A673 (cell line): ENCODE measurements around the gene EML1. TPM values are rescaled to one million over a fixed set of nuclear protein-coding genes. Genes with fewer than 3 reads are reported as not detected.

Source experiments
- BruUV-seq: library from RNA; stranded (reverse); fragments of 400-500 nt; replicated peaks from 2 replicates; lab custom pipeline; 2021; lab: Mats Ljungman, UMichigan
- CTCF ChIA-PET: fragments of 300-600 bp; sonication (Branson Sonifier 250); formaldehyde crosslinking; loops from one replicate; lab custom pipeline; 2022; ENCODE audit warnings: antibody characterized with exemption; lab: Charles Lee
- POLR2A ChIA-PET: fragments of 300-600 bp; sonication (Branson Sonifier 250); formaldehyde crosslinking; loops from one replicate; lab custom pipeline; 2022; ENCODE audit warnings: antibody characterized with exemption; ENCODE audit not compliant: low non-redundant PET; lab: Charles Lee
- DNase-seq: peaks from one replicate; pipeline ENCODE4 v3.0.0-alpha.2; 2015; ENCODE audit warnings: low spot score
- H3K27ac ChIP-seq: fragments of 200-600 bp; sonication (generic); 2 replicates; pipeline ENCODE4 v1.5.1; 2016; ENCODE audit warnings: mixed run types, low read depth, mild to moderate bottlenecking, mixed read lengths, antibody characterized with exemption, low read length; ENCODE audit not compliant: poor library complexity, severe bottlenecking
- H3K27me3 ChIP-seq: fragments of 200-600 bp; sonication (generic); replicated peaks from 2 replicates; pipeline ENCODE4 v1.6.1; 2017; ENCODE audit warnings: mixed run types, low read depth, mild to moderate bottlenecking, mixed read lengths, antibody characterized with exemption, low read length; ENCODE audit not compliant: insufficient read depth, poor library complexity
- H3K36me3 ChIP-seq: fragments of 200-600 bp; sonication (generic); 2 replicates; pipeline ENCODE4 v1.6.1; 2016; ENCODE audit warnings: mixed run types, mild to moderate bottlenecking, mixed read lengths, antibody characterized with exemption, low read length; ENCODE audit not compliant: insufficient read depth, poor library complexity, severe bottlenecking
- H3K4me1 ChIP-seq: fragments of 200-600 bp; sonication (generic); 2 replicates; pipeline ENCODE4 v1.6.1; 2017; ENCODE audit warnings: mixed run types, mild to moderate bottlenecking, mixed read lengths, antibody characterized with exemption, low read length; ENCODE audit not compliant: insufficient read depth, poor library complexity, severe bottlenecking
- H3K4me3 ChIP-seq: fragments of 200-600 bp; sonication (generic); 2 replicates; pipeline ENCODE4 v1.5.1; 2016; ENCODE audit warnings: low read depth, mixed run types, mild to moderate bottlenecking, mixed read lengths, low read length; ENCODE audit not compliant: poor library complexity, severe bottlenecking
- H3K9me3 ChIP-seq: fragments of 200-600 bp; sonication (generic); 2 replicates; pipeline ENCODE4 v1.6.1; 2016; ENCODE audit warnings: mixed run types, low read depth, mild to moderate bottlenecking, mixed read lengths, antibody characterized with exemption, low read length; ENCODE audit not compliant: poor library complexity, severe bottlenecking
- EZH2 ChIP-seq: fragments of 200-600 bp; sonication (generic); IDR thresholded peaks from 2 replicates; pipeline ENCODE4 v1.6.1; 2017; ENCODE audit warnings: borderline replicate concordance, low read depth, mild to moderate bottlenecking, mixed read lengths, antibody characterized with exemption, low read length; ENCODE audit not compliant: poor library complexity, severe bottlenecking
- intact Hi-C: fragments of 100-400 bp; cut with micrococcal nuclease; formaldehyde crosslinking; loops from one replicate; pipeline ENCODE4 v1.10.0; 2022; ENCODE audit not compliant: unreplicated experiment
- total RNA-seq: library from RNA; stranded (reverse); gene quantifications from 2 replicates; pipeline ENCODE4 v1.2.3, GENCODE V29; 2021
- TF ChIP-seq, protein P1 (sequence below): fragments of 300-800, 200-600 bp; sonication (generic); conservative IDR thresholded peaks from 2 replicates; pipeline ENCODE4 v1.5.1; 2017; ENCODE audit warnings: low read depth, mild to moderate bottlenecking, antibody characterized with exemption, low read length, moderate library complexity, mixed read lengths

Gene EML1
- total RNA-seq, 1 experiment from 2014 or later, result 34.1 TPM

DNA sequence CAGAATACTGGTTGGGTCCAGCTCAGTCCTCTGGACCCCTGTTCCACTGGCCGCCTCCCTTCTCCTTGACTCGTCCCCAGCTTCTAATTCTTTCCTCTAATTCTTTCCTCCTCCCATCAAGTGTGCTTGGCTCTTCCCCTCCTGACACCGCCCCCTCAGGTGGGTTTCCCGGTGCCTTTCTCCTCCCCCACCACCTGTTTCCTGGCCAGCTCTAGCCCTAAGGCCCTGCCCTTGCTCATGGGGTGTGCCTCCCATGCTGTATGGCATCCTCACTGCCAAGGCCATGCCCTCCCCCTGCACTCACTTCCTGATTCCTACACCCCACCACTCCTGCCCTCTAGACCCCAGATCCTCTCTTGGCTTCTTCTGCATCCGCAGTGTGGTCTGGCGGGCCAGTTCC lies 12.1 kb upstream of the EML1 start:
- Histone ChIP-seq H3K4me3 (no peak overlapping the region), H3K4me1 (no peaks in the 10 kb centered on the region), H3K36me3 (no peaks in the 10 kb centered on the region), H3K27ac (no peak overlapping the region), H3K27me3 (no peaks in the 10 kb centered on the region), H3K9me3 (peaks cover 8% of the 10 kb centered on the region)
- BruUV-seq, result no TSS peak
- TF ChIP-seq, protein P1, sequence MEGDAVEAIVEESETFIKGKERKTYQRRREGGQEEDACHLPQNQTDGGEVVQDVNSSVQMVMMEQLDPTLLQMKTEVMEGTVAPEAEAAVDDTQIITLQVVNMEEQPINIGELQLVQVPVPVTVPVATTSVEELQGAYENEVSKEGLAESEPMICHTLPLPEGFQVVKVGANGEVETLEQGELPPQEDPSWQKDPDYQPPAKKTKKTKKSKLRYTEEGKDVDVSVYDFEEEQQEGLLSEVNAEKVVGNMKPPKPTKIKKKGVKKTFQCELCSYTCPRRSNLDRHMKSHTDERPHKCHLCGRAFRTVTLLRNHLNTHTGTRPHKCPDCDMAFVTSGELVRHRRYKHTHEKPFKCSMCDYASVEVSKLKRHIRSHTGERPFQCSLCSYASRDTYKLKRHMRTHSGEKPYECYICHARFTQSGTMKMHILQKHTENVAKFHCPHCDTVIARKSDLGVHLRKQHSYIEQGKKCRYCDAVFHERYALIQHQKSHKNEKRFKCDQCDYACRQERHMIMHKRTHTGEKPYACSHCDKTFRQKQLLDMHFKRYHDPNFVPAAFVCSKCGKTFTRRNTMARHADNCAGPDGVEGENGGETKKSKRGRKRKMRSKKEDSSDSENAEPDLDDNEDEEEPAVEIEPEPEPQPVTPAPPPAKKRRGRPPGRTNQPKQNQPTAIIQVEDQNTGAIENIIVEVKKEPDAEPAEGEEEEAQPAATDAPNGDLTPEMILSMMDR, result no peak
- no peak for TF ChIP-seq EZH2
- DNase-seq, result no peak
- intact Hi-C loops, result no loop called here
- CTCF ChIA-PET, result no interaction called here
- POLR2A ChIA-PET, result no interaction called here

GRCh38 chr14:99781853-99782610 lies 11.2 kb upstream of the EML1 start:
- BruUV-seq, result no TSS peak
- Histone ChIP-seq H3K4me1 (no peaks in the 10 kb centered on the region), H3K27ac (no peak overlapping the region), H3K27me3 (no peaks in the 10 kb centered on the region), H3K36me3 (no peaks in the 10 kb centered on the region), H3K9me3 (peaks cover 8% of the 10 kb centered on the region), H3K4me3 (no peak overlapping the region)
- ChIA-PET CTCF (no interaction called here), POLR2A (no interaction called here)
- no peak for TF ChIP-seq EZH2
- TF ChIP-seq, protein P1, result no peak
- intact Hi-C loops, result no loop called here
- DNase-seq, result no peak

- H3K27me3 ChIP-seq, result no peaks in the 10 kb centered on the region
- H3K9me3 ChIP-seq, result no peaks in the 10 kb centered on the region
- no peaks in the 10 kb centered on the region for H3K4me1 ChIP-seq
- H3K36me3 ChIP-seq, result no peaks in the 10 kb centered on the region
- no peak for DNase-seq
- TF ChIP-seq, protein P1, result no peak
- TF ChIP-seq EZH2, result no peak
- no peak overlapping the region for H3K4me3 ChIP-seq
- ChIA-PET POLR2A (no interaction called here), CTCF (interaction anchor here (0.6 kb wide), 1 partner anchor 656 kb away, joined by 3 read pairs; no protein-coding TSS in a partner anchor)
- H3K27ac ChIP-seq, result no peak overlapping the region
- intact Hi-C loops, result no loop called here
- BruUV-seq, result no TSS peak
These were observed 8.7 kb upstream of the EML1 start for GRCh38 chr14:99784508-99784907.
